ENCODE data around the gene ACE. TPM values are rescaled to one million over a fixed set of nuclear protein-coding genes. Genes with fewer than 3 reads are reported as not detected.

ACE gene
- total RNA-seq, 1 donor from 2014 or later = not detected

DNA sequence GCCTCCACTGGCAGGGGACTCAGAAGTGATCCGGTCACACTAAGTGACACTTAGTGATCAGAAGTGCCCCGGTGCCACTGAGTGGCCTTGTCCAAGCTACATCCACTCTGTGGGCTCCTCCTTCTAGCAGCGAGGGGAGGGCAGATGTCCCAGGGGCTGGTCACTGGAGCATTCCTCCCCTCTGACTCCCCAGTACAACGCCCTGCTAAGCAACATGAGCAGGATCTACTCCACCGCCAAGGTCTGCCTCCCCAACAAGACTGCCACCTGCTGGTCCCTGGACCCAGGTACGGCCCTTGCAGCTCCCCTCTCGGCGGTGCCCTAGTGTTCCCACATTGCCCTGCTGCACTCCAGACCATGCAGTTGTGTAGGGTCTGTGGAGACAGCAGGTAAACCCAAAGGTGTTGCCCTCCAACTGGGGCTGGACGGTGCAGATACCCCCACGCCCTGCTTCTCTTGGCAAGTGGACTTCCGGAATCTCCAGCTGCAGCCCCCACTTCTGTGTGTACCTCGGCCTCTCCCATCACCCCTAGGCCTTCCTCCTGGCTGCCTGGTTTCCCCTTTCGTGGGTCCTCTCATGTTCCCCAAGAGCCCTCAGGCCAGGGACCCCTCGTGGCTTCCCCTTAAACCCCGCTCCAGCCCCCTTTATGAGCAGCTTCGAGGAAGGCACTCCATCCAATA, 2.1 kb downstream of the ACE start:
- H3K4me1 Mint-ChIP-seq = peaks cover 13% of the 10 kb centered on the region
- Histone ChIP-seq H3K4me3 (no peak overlapping the region), H3K27ac (no peak overlapping the region), H3K36me3 (no peaks in the 10 kb centered on the region), H3K4me2 (no peak overlapping the region), H4K20me1 (ENCODE audit: low read depth) (peaks cover 12% of the 10 kb centered on the region), H3K79me2 (ENCODE audit: low read depth) (no peaks in the 10 kb centered on the region), H3K9ac (no peak overlapping the region), H3K9me3 (ENCODE audit: low read depth) (no peaks in the 10 kb centered on the region), H3K4me1 (peaks cover 7% of the 10 kb centered on the region), H3K27me3 (peaks cover 56% of the 10 kb centered on the region), H2AFZ (replicated peaks) (no peak overlapping the region), H3F3A (ENCODE audit: low read depth) (peaks cover 7% of the 10 kb centered on the region)
- H3K36me3 Mint-ChIP-seq = no peaks in the 10 kb centered on the region
- peak; percentile 86 for DNase-seq (ENCODE audit: low spot score)
- H3K27ac Mint-ChIP-seq = no peak overlapping the region
- TF ChIP-seq, protein P1, sequence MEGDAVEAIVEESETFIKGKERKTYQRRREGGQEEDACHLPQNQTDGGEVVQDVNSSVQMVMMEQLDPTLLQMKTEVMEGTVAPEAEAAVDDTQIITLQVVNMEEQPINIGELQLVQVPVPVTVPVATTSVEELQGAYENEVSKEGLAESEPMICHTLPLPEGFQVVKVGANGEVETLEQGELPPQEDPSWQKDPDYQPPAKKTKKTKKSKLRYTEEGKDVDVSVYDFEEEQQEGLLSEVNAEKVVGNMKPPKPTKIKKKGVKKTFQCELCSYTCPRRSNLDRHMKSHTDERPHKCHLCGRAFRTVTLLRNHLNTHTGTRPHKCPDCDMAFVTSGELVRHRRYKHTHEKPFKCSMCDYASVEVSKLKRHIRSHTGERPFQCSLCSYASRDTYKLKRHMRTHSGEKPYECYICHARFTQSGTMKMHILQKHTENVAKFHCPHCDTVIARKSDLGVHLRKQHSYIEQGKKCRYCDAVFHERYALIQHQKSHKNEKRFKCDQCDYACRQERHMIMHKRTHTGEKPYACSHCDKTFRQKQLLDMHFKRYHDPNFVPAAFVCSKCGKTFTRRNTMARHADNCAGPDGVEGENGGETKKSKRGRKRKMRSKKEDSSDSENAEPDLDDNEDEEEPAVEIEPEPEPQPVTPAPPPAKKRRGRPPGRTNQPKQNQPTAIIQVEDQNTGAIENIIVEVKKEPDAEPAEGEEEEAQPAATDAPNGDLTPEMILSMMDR (IDR thresholded peaks at IDR 0.05) = peak; percentile 76
- TF ChIP-seq EZH2 (IDR thresholded peaks at IDR 0.05) = no peak
- H3K27me3 Mint-ChIP-seq (ENCODE audit: insufficient read depth, low read depth) = peaks cover 42% of the 10 kb centered on the region
- peak overlapping the region; percentile 62 for H3K4me3 Mint-ChIP-seq
- H3K9me3 Mint-ChIP-seq = no peaks in the 10 kb centered on the region

DNA sequence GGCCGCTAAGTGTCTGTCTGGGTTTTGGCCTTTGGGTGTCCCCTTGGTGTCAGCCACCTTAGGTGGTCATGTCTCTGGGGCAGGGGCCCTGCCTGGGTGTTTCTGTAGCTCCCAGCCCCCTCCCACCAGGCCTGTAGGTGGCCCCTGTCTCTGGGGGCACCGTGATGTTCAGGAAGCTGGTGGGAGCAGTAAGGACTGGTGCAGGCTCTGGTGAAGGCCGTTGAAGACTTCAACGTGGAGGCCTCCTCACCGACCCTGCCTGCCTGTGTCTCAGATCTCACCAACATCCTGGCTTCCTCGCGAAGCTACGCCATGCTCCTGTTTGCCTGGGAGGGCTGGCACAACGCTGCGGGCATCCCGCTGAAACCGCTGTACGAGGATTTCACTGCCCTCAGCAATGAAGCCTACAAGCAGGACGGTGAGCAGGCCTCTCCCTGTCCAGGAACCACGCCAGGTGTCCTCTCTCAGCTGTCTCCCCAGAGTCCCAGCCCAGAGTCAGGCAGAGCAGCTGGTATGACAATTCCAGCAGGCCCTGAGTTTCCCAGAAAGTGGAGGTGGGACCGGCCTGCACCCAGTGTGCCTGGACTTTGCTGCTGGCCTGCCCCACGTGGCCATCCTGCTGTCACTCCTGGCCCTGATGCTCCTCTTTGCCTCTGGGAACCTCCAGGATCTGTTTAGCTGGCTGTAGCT, 2.8 kb downstream of the ACE start:
- no peaks in the 10 kb centered on the region for H3K36me3 Mint-ChIP-seq
- Histone ChIP-seq H3K4me2 (no peak overlapping the region), H3K27ac (no peak overlapping the region), H3K9me3 (ENCODE audit: low read depth) (no peaks in the 10 kb centered on the region), H3F3A (ENCODE audit: low read depth) (peaks cover 7% of the 10 kb centered on the region), H3K36me3 (no peaks in the 10 kb centered on the region), H3K79me2 (ENCODE audit: low read depth) (no peaks in the 10 kb centered on the region), H2AFZ (replicated peaks) (no peak overlapping the region), H3K4me3 (no peak overlapping the region), H3K4me1 (peaks cover 7% of the 10 kb centered on the region), H4K20me1 (ENCODE audit: low read depth) (peaks cover 12% of the 10 kb centered on the region), H3K9ac (no peak overlapping the region), H3K27me3 (peaks cover 49% of the 10 kb centered on the region)
- peaks cover 35% of the 10 kb centered on the region for H3K27me3 Mint-ChIP-seq (ENCODE audit: insufficient read depth, low read depth)
- no peaks in the 10 kb centered on the region for H3K9me3 Mint-ChIP-seq
- TF ChIP-seq EZH2 (IDR thresholded peaks at IDR 0.05) (no peak), EZH2phosphoT487 (IDR thresholded peaks at IDR 0.05) (no peak)
- TF ChIP-seq, protein P1 (IDR thresholded peaks at IDR 0.05) = no peak
- H3K27ac Mint-ChIP-seq = no peak overlapping the region
- H3K4me3 Mint-ChIP-seq = no peak overlapping the region
- no peak for DNase-seq (ENCODE audit: low spot score)
- peaks cover 13% of the 10 kb centered on the region for H3K4me1 Mint-ChIP-seq

DNA sequence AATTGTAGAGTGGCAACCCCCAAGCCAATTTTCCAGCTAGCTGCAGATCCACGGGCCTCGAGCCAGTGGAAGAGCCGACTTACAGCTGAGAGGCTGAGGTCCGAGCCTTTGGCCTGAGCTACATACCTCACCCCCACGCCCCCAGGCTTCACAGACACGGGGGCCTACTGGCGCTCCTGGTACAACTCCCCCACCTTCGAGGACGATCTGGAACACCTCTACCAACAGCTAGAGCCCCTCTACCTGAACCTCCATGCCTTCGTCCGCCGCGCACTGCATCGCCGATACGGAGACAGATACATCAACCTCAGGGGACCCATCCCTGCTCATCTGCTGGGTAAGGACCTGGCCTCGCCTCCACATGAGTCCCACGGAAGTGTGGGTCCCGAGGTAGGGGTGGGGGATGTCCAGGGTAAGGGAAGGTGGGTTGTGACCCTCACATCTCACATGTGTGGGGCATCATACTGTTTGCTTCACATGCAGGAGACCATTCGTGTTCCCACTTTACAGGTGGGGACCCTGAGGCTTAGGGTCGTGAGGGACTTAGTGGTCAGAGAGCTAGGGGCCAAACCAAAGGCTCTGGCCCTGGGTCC, 3.4 kb downstream of the ACE start:
- peaks cover 13% of the 10 kb centered on the region for H3K4me1 Mint-ChIP-seq
- no peak overlapping the region for H3K4me2 ChIP-seq
- peaks cover 12% of the 10 kb centered on the region for H4K20me1 ChIP-seq (ENCODE audit: low read depth)
- H3K4me1 ChIP-seq = peaks cover 7% of the 10 kb centered on the region
- H3K79me2 ChIP-seq (ENCODE audit: low read depth) = no peaks in the 10 kb centered on the region
- H3K36me3 ChIP-seq = no peaks in the 10 kb centered on the region
- no peaks in the 10 kb centered on the region for H3K9me3 Mint-ChIP-seq
- no peaks in the 10 kb centered on the region for H3K36me3 Mint-ChIP-seq
- no peak overlapping the region for H3K27ac Mint-ChIP-seq
- peaks cover 7% of the 10 kb centered on the region for H3F3A ChIP-seq (ENCODE audit: low read depth)
- no peak for DNase-seq (ENCODE audit: low spot score)
- no peak overlapping the region for H3K9ac ChIP-seq
- H3K27ac ChIP-seq = no peak overlapping the region
- H3K4me3 Mint-ChIP-seq = no peak overlapping the region
- H3K27me3 ChIP-seq = peaks cover 42% of the 10 kb centered on the region
- no peak overlapping the region for H2AFZ ChIP-seq (replicated peaks)
- no peaks in the 10 kb centered on the region for H3K9me3 ChIP-seq (ENCODE audit: low read depth)
- TF ChIP-seq EZH2phosphoT487 (IDR thresholded peaks at IDR 0.05) (no peak), EZH2 (IDR thresholded peaks at IDR 0.05) (no peak)
- TF ChIP-seq, protein P1 (IDR thresholded peaks at IDR 0.05) = no peak
- no peak overlapping the region for H3K4me3 ChIP-seq
- peaks cover 30% of the 10 kb centered on the region for H3K27me3 Mint-ChIP-seq (ENCODE audit: insufficient read depth, low read depth)

Data from neural progenitor cell (in vitro differentiated cells).